ENCODE data around the gene USP36. TPM values are rescaled to one million over a fixed set of nuclear protein-coding genes. Genes with fewer than 3 reads are reported as not detected.

USP36 gene
- total and polyA plus RNA-seq, 9 of the 15 experiments (the other 6 are each of a cell fraction or from before 2014, with no cell fraction given): 6.4 to 72.8 (median 22.5) TPM

DNA sequence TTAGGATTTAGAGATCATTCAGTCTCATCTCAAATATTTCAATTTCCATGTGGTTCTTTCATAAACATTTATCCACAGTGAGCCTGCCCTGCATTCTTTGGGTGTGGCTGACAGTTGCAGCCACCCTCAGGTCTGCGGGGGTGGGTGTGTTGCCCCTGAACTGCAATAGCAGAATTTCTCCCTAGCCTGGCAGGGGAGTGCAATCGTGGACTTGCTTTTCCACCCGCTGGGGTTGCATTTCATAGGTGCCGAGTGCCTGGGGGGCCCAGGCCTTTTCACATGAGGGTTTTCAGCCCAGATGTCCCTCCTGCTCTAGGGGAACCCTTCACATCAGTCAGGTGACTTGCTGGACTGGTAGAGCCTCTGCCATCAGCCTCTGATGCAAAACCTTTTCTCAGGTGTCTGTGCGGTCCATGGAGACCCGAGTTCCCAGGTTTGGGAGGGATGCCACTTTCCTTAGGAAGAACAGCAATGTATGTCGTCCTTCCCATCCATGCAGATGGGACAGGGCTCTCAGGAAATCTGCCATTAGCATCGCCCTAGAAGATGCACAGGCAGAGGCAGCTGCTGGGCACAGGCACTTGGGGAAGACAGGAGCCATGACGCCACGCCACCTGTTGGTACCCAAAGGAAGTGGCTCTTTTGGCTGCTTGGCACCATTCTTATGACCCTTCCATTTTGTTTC, 2.4 kb upstream of the USP36 start (continued):
- TF ChIP-seq, protein P1, sequence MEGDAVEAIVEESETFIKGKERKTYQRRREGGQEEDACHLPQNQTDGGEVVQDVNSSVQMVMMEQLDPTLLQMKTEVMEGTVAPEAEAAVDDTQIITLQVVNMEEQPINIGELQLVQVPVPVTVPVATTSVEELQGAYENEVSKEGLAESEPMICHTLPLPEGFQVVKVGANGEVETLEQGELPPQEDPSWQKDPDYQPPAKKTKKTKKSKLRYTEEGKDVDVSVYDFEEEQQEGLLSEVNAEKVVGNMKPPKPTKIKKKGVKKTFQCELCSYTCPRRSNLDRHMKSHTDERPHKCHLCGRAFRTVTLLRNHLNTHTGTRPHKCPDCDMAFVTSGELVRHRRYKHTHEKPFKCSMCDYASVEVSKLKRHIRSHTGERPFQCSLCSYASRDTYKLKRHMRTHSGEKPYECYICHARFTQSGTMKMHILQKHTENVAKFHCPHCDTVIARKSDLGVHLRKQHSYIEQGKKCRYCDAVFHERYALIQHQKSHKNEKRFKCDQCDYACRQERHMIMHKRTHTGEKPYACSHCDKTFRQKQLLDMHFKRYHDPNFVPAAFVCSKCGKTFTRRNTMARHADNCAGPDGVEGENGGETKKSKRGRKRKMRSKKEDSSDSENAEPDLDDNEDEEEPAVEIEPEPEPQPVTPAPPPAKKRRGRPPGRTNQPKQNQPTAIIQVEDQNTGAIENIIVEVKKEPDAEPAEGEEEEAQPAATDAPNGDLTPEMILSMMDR (IDR thresholded peaks at IDR 0.05 in 2 of 3, conservative IDR thresholded peaks at IDR 0.05 in 1 of 3; ENCODE audit: insufficient read depth in 2 of 3, low read depth in 1 of 3, low read length in 3 of 3): peak; percentile 45 to 64 (median 51); a peak in 5 of 6 replicates
- 0 out of 4 replicates have a peak, but pooled peaks of 1 of the 2 experiments have one; percentile 5 for TF ChIP-seq RAD21 (CRISPR knock-in tag; conservative IDR thresholded peaks at IDR 0.05 in 1 of 2, IDR thresholded peaks at IDR 0.05 in 1 of 2)
- TF ChIP-seq, protein P2, sequence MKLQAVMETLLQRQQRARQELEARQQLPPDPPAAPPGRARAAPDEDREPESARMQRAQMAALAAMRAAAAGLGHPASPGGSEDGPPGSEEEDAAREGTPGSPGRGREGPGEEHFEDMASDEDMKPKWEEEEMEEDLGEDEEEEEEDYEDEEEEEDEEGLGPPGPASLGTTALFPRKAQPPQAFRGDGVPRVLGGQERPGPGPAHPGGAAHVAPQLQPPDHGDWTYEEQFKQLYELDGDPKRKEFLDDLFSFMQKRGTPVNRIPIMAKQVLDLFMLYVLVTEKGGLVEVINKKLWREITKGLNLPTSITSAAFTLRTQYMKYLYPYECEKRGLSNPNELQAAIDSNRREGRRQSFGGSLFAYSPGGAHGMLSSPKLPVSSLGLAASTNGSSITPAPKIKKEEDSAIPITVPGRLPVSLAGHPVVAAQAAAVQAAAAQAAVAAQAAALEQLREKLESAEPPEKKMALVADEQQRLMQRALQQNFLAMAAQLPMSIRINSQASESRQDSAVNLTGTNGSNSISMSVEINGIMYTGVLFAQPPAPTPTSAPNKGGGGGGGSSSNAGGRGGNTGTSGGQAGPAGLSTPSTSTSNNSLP (IDR thresholded peaks at IDR 0.05; ENCODE audit: borderline replicate concordance, low read depth, low read length): no peak

DNA sequence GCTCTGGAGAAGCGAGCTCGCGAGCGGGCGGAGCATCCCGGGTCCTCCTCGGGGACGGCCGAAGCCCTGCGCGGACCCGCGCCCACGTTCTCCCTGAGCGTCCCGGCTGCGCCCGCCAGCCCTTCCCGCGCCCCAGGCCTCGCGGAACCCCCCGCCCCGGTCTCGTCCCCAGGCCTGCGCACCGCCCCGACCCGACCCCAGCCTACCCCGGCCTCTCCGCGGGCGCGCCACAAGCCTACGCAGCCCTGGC, 159 bp downstream of the USP36 start:
- Histone ChIP-seq H3K27me3 (ENCODE audit: control insufficient read depth in 2 of 2, insufficient read depth in 2 of 2, low read length in 2 of 2) (no peaks in the 10 kb centered on the region), H2AFZ (ENCODE audit: low read depth, low read length) (peak overlapping the region; percentile 77), H3K4me3 (peak overlapping the region; percentile 63), H3K9me3 (replicated peaks; ENCODE audit: control insufficient read depth, insufficient read depth, low read depth, low read length) (no peaks in the 10 kb centered on the region), H3K9ac (ENCODE audit: insufficient read depth in 1 of 2, low read depth in 2 of 2, low read length in 2 of 2) (peak overlapping the region; percentile 71 to 93), H3K79me2 (ENCODE audit: control insufficient read depth, insufficient read depth, low read length) (peaks cover 43% of the 10 kb centered on the region), H3K27ac (ENCODE audit: extremely low read depth, low read depth, low read length) (peak overlapping the region; percentile 90), H4K20me1 (replicated peaks; ENCODE audit: control insufficient read depth, insufficient read depth, low read length) (peaks cover 15% of the 10 kb centered on the region), H3K36me3 (ENCODE audit: control insufficient read depth, insufficient read depth, low read length) (peaks cover 32% of the 10 kb centered on the region), H3K4me2 (ENCODE audit: insufficient read depth, low read length) (peak overlapping the region; percentile 100; the same call in 1 of the 2 replicates), H3K4me1 (replicated peaks in 1 of 2; ENCODE audit: control insufficient read depth in 2 of 2, insufficient read depth in 2 of 2, low read length in 2 of 2) (peaks cover 17 to 31% of the 10 kb centered on the region in 2 experiments), H3K9me1 (ENCODE audit: control insufficient read depth, insufficient read depth, low read length) (peaks cover 4% of the 10 kb centered on the region)
- ATAC-seq: no peak; the same call in 1 of the 3 replicates
- in situ Hi-C loops (cut with MboI) (no loop called here), intact Hi-C loops (cut with micrococcal nuclease) (no loop called here)
- WGBS (ENCODE audit: insufficient coverage, low coverage, missing lambda C conversion rate): 0% methylated on average over 1 of the region's 35 CpGs
- no peak for DNase-seq (ENCODE audit: extremely low read depth in 1 of 4, low spot score in 3 of 4)
- POLR2A ChIA-PET: interaction anchor here (0.6 to 1.5 kb wide), 3 partner anchors 14 to 285 kb away, joined by 3 to 6 read pairs (median 3); no protein-coding TSS in a partner anchor
- FAIRE-seq: no peak
- no TSS peak for BruUV-seq (replicated peaks)
- CTCF ChIA-PET (ENCODE audit: low intra/inter-chr PET ratio): no interaction called here
- TF ChIP-seq TEAD1 (CRISPR knock-in tag; IDR thresholded peaks at IDR 0.05) (no peak), KDM5B (IDR thresholded peaks at IDR 0.05; ENCODE audit: insufficient replicate concordance, low read depth, low read length) (peak; percentile 23), RBBP5 (IDR thresholded peaks at IDR 0.05; ENCODE audit: borderline replicate concordance, insufficient read depth, low read length, poor library complexity, severe bottlenecking) (peak; percentile 28), BRD4 (IDR thresholded peaks at IDR 0.05) (0 out of 2 replicates have a peak, but pooled peaks have one; percentile 70), TGIF2 (CRISPR knock-in tag; IDR thresholded peaks at IDR 0.05) (0 out of 2 replicates have a peak, but pooled peaks have one; percentile 68), SIN3B (IDR thresholded peaks at IDR 0.05; ENCODE audit: low read depth) (peak; percentile 69), ZBTB7A (IDR thresholded peaks at IDR 0.05; ENCODE audit: borderline replicate concordance, control insufficient read depth, low read depth, low read length) (0 out of 2 replicates have a peak, but pooled peaks have one; percentile 18), CREBBP (IDR thresholded peaks at IDR 0.05; ENCODE audit: low read depth, low read length) (no peak), EZH2 (IDR thresholded peaks at IDR 0.05; ENCODE audit: borderline replicate concordance, low read depth, low read length) (no peak)
- TF ChIP-seq, protein P3, sequence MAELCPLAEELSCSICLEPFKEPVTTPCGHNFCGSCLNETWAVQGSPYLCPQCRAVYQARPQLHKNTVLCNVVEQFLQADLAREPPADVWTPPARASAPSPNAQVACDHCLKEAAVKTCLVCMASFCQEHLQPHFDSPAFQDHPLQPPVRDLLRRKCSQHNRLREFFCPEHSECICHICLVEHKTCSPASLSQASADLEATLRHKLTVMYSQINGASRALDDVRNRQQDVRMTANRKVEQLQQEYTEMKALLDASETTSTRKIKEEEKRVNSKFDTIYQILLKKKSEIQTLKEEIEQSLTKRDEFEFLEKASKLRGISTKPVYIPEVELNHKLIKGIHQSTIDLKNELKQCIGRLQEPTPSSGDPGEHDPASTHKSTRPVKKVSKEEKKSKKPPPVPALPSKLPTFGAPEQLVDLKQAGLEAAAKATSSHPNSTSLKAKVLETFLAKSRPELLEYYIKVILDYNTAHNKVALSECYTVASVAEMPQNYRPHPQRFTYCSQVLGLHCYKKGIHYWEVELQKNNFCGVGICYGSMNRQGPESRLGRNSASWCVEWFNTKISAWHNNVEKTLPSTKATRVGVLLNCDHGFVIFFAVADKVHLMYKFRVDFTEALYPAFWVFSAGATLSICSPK (IDR thresholded peaks at IDR 0.05; ENCODE audit: borderline replicate concordance): no peak

Measured in K562 (cell line).